Esophagus squamous epithelium (tissue), 5 donors: Measurements from ENCODE around the gene BMP2. TPM values are rescaled to one million over a fixed set of nuclear protein-coding genes. Genes with fewer than 3 reads are reported as not detected.
A peak's percentile ranks its signal among the peaks of the same experiment; 100 is the strongest.

ENCODE experiments used
- DNase-seq: peaks from one replicate; lab custom pipeline; 2025; lab: John Stamatoyannopoulos, UW
- H3K27ac ChIP-seq, 4 donors: fragments of 200-600 bp; sonication (generic); one replicate each; pipeline ENCODE4 v1.5.1; 2016 to 2019; ENCODE audit warnings: mild to moderate bottlenecking in 1 of 4
- H3K27me3 ChIP-seq, 4 donors: fragments of 200-600 bp; sonication (generic); 1 replicate in 3 of 4; 2 replicates in 1 of 4; pipeline versions ENCODE4 v1.5.1 to v1.6.0; 2017 to 2021; ENCODE audit warnings: antibody characterized with exemption in 1 of 4
- H3K36me3 ChIP-seq, 3 donors: fragments of 200-600 bp; sonication (generic); one replicate each; pipeline ENCODE4 v1.5.1; 2016 to 2019
- H3K4me1 ChIP-seq, 3 donors: fragments of 200-600 bp; sonication (generic); one replicate each; pipeline ENCODE4 v1.5.1; 2017 to 2019
- H3K4me3 ChIP-seq, 4 donors: fragments of 200-600 bp; sonication (generic); 1 replicate in 3 of 4; 2 replicates in 1 of 4; pipeline ENCODE4 v1.5.1; 2016 to 2019; ENCODE audit warnings: mild to moderate bottlenecking in 2 of 4, moderate library complexity in 1 of 4
- H3K9me3 ChIP-seq, 3 donors: fragments of 200-600 bp; sonication (generic); one replicate each; pipeline ENCODE4 v1.5.1; 2016 to 2019
- CTCF ChIP-seq, 6 experiments: fragments of 450-650 bp in 4 of 6; fragments of 200-600 bp in 2 of 6; sonication (generic) in 2 of 6; IDR thresholded peaks; one replicate each; pipeline ENCODE4 v1.5.1; 2016 to 2019; ENCODE audit warnings: antibody characterized with exemption in 6 of 6, mild to moderate bottlenecking in 4 of 6, moderate library complexity in 4 of 6
- POLR2A ChIP-seq, 4 donors: fragments of 450-650 bp; IDR thresholded peaks; one replicate each; pipeline ENCODE4 v1.6.1; 2017; ENCODE audit warnings: antibody characterized with exemption in 4 of 4, mild to moderate bottlenecking in 4 of 4, moderate library complexity in 3 of 4
- WGBS, 2 donors: methylation state at CpG; one replicate each; pipeline ENCODE4 v1.1.5; 2018; 5-methylcytosine and 5-hydroxymethylcytosine counted together
- intact Hi-C: fragments of 100-400 bp; cut with DNase I; formaldehyde crosslinking; loops from one replicate; pipeline ENCODE4 v1.15.0; 2022
- total RNA-seq, 4 donors: library from RNA; depleted of rRNA; stranded (reverse); fragments of >200 nt; gene quantifications; one replicate each; pipeline ENCODE4 v1.1.0, GENCODE V29; 2016
- donor health status: DM: yes; HTN: yes; CAD: no.

Gene BMP2
- total RNA-seq, 4 donors from 2014 or later: 3.5 to 7.6 (median 5.4) TPM

GRCh38 chr20:6770786-6771100, 3.3 kb downstream of the BMP2 start:
- no peak for TF ChIP-seq POLR2A (IDR thresholded peaks at IDR 0.05)
- no peak for TF ChIP-seq CTCF (IDR thresholded peaks at IDR 0.05)
- 39 to 49% methylated on average over 3 of the region's 3 CpGs for WGBS, 2 donors
- DNase-seq: no peak
- intact Hi-C loops: no loop called here
- no peaks in the 10 kb centered on the region for H3K36me3 ChIP-seq
- peak overlapping the region in 3 of 4 donors; percentile 61 to 89 (median 83) for H3K4me3 ChIP-seq
- no peaks in the 10 kb centered on the region for H3K9me3 ChIP-seq
- peaks cover 0 to 32% (median 0%) of the 10 kb centered on the region in 4 donors for H3K27me3 ChIP-seq
- H3K4me1 ChIP-seq: peaks cover 0 to 50% (median 11%) of the 10 kb centered on the region in 3 donors
- no peak overlapping the region for H3K27ac ChIP-seq

GRCh38 chr20:6780433-6781190, 13.1 kb downstream of the BMP2 start:
- 30 to 52% methylated on average over 5 of the region's 5 CpGs for WGBS, 2 donors
- no peaks in the 10 kb centered on the region for H3K27me3 ChIP-seq
- no peak overlapping the region for H3K4me3 ChIP-seq
- H3K27ac ChIP-seq: no peak overlapping the region
- no peak for TF ChIP-seq POLR2A (IDR thresholded peaks at IDR 0.05)
- TF ChIP-seq CTCF (IDR thresholded peaks at IDR 0.05): no peak
- DNase-seq: no peak
- no peaks in the 10 kb centered on the region for H3K9me3 ChIP-seq
- intact Hi-C loops: no loop called here
- H3K36me3 ChIP-seq: peaks cover 0 to 7% (median 6%) of the 10 kb centered on the region in 3 donors
- peaks cover 0 to 10% (median 0%) of the 10 kb centered on the region in 3 donors for H3K4me1 ChIP-seq

- intact Hi-C loops: no loop called here
- Histone ChIP-seq H3K4me3 (no peak overlapping the region), H3K4me1 (peaks cover 0 to 10% (median 0%) of the 10 kb centered on the region in 3 donors), H3K27me3 (no peaks in the 10 kb centered on the region), H3K36me3 (peaks cover 0 to 2% (median under 1%) of the 10 kb centered on the region in 3 donors), H3K9me3 (no peaks in the 10 kb centered on the region), H3K27ac (no peak overlapping the region)
- no peak for TF ChIP-seq POLR2A (IDR thresholded peaks at IDR 0.05)
- no peak for TF ChIP-seq CTCF (IDR thresholded peaks at IDR 0.05)
- 82 to 86% methylated on average over 5 of the region's 5 CpGs for WGBS, 2 donors
- no peak for DNase-seq
Measured at GRCh38 chr20:6783752-6784151, 16.3 kb downstream of the BMP2 start.

- Histone ChIP-seq H3K4me3 (no peak overlapping the region), H3K27me3 (no peaks in the 10 kb centered on the region), H3K27ac (no peak overlapping the region), H3K4me1 (peaks cover 0 to 10% (median 0%) of the 10 kb centered on the region in 3 donors), H3K36me3 (no peaks in the 10 kb centered on the region), H3K9me3 (no peaks in the 10 kb centered on the region)
- intact Hi-C loops: no loop called here
- no peak for DNase-seq
- no peak for TF ChIP-seq POLR2A (IDR thresholded peaks at IDR 0.05)
- no peak for TF ChIP-seq CTCF (IDR thresholded peaks at IDR 0.05)
- 16 to 35% methylated on average over 5 of the region's 5 CpGs for WGBS, 2 donors
Measured at GRCh38 chr20:6784210-6784631, 16.7 kb downstream of the BMP2 start.

- DNase-seq: no peak
- H3K4me3 ChIP-seq: no peak overlapping the region
- H3K27ac ChIP-seq: no peak overlapping the region
- peaks cover 0 to 10% (median 0%) of the 10 kb centered on the region in 3 donors for H3K4me1 ChIP-seq
- intact Hi-C loops: no loop called here
- no peaks in the 10 kb centered on the region for H3K9me3 ChIP-seq
- no peaks in the 10 kb centered on the region for H3K36me3 ChIP-seq
- no peak for TF ChIP-seq POLR2A (IDR thresholded peaks at IDR 0.05)
- TF ChIP-seq CTCF (IDR thresholded peaks at IDR 0.05): no peak
- 40 to 41% methylated on average over 3 of the region's 3 CpGs for WGBS, 2 donors
- H3K27me3 ChIP-seq: no peaks in the 10 kb centered on the region
Measured at GRCh38 chr20:6784767-6785166, 17.3 kb downstream of the BMP2 start.
